ENCODE data around the gene NRIP1.
"Not testable (repeated sequence)": the region's sequence is repeated elsewhere in the genome, so short reads cannot be mapped to it uniquely, and the experiment has no call there.

NRIP1 gene

DNA sequence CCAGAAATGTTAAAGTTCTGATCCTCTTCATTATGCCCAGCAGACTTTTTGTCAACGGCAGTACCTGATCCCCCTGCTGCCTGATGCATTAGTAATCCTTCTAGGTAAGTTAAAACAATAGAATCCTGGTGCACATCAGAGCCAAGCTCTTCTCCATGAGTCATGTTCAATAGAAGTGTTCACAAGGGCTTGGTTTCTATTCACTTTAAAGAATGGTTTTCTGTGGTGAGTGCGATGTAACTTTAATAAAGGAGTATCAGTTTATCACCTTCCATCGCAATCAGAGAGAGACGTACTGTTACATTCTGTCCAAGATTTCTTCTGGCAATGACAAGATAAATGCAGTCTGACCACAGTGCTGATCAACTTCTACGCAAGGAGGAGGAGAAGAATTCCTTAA is 96.8 kb downstream of the NRIP1 start:
- DNase-seq = no peak

DNA sequence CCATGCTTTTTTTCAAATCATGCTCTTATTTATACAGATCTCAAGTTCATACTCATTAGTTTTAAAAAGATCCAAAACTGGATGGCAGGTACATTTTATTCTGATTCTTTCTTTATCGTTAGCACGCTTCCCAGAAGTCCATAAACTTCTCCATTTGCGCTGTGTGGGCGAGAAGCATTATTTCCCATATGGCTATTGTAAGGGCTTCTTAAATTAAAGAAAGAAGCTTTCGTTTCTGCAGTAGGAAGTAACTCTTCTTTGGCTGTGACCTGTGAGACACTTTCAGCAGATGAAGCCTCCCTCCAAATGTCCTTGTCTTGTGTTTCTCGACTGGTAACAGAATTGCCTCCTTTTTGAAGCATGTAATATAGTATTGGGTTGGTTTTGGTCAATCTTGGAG is 100.2 kb downstream of the NRIP1 start:
- no peak for DNase-seq

- DNase-seq = no peak
Measured at GRCh38 chr21:14962217-14962616, 102.6 kb downstream of the NRIP1 start.

GRCh38 chr21:14961502-14961901 is 103.3 kb downstream of the NRIP1 start:
- no peak for DNase-seq

GRCh38 chr21:14959343-14959742 is 105.5 kb downstream of the NRIP1 start:
- DNase-seq = no peak

GRCh38 chr21:14957836-14958235 is 107.0 kb downstream of the NRIP1 start:
- DNase-seq = no peak

DNA sequence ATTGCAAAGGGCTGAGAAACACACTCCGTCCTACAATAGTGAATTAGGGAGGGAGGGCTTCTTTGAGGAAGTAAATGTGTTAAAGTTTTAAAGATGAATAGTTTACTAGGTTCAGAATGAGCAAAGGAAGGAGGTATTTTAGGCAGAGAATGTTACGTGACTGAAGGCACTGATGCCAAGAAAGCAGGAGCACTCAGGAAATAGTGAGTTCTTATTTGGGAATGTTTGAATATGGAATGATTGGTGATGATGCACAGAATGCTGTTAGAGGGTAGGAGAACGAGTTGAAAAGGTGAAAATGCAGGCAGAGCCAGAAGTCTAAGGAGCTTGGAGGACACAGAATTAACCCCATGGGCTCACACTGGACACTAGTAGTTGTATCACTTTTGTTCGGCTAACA is 108.0 kb downstream of the NRIP1 start:
- no peak for DNase-seq

GRCh38 chr21:14955936-14956520 is 108.8 kb downstream of the NRIP1 start:
- DNase-seq = no peak

- no peak for DNase-seq
Measured at GRCh38 chr21:14952916-14953315, 111.9 kb downstream of the NRIP1 start.

DNA sequence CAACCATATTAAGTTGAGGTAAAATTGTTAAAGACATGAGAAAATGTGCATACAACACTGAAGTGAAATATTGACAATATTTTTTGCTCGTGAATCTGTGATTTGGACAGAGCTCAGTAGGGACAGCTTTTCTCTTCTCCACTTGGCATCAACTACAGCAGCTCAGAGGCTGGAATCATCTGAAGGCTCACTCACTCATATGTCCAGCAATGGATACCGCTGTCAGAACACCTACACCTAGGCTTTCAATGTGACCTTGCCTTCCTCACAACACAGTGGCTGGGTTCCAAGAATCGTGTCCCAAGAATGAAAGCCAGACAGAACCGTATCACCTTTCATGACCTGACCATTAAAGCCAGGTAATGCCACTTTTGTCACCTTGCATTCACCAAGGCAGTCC is 115.2 kb downstream of the NRIP1 start:
- no peak for DNase-seq

GRCh38 chr21:14947613-14948160 is 117.1 kb downstream of the NRIP1 start:
- no peak for DNase-seq

DNA sequence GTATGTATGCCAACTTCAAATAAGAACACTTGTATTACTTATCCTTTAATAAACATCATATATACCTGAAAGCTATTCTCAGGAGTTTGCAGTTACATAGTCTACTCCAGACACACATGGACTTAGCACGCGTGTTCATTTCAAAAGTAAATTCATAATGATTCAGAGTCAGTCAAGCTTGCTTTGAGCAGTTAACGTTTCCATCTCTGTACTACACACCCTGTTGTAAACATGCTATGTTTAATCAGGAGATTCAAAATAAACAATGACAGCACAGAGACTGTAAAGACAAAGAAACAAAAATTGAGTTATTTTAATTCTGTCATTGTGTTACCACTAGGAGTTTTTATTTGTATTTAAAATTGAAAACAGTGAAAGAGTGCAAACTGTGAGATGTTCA is 119.6 kb downstream of the NRIP1 start:
- no peak for DNase-seq

DNA sequence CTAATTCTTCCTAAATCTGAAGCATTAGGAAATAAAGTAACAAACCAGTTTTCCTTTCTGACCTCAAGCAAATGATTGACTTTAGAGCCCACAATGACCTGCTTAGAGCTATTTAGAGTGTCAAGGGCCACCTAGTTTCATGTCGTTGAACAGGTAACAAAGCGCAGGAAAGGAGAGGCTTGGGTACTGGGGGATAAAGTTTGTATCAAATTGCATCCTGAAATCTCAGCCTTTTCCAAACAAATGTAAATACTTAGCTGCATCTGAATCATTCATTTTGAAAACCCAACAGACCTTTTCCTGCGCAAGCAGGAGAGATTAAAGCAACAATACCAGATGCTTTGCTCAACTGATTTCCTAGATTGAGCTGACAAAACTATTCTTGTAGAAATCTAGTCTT is 121.2 kb downstream of the NRIP1 start:
- no peak for DNase-seq

GRCh38 chr21:14942801-14943490 is 121.9 kb downstream of the NRIP1 start:
- DNase-seq = no peak

- DNase-seq = not testable (repeated sequence)
Measured at GRCh38 chr21:14927324-14927723, 137.5 kb downstream of the NRIP1 start.

DNA sequence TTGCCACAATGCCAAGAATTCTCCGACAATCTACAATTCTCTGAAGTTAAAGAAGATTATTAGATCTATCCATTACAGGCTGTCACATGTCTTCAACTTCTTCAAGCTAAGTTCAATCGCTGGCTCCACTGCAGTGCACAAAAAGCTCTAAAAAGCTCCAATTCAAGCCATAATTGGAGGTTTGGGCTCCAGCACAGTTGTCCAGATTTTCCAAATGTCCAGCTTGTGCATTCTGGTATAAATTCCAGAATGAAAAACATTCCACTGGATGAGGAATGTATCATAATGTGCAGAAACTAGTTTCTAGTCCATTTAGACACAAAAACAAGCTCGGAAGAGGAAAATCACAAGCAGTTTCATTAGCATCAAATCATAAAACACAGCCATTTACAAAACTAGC is 138.6 kb downstream of the NRIP1 start:
- DNase-seq = no peak

DNA sequence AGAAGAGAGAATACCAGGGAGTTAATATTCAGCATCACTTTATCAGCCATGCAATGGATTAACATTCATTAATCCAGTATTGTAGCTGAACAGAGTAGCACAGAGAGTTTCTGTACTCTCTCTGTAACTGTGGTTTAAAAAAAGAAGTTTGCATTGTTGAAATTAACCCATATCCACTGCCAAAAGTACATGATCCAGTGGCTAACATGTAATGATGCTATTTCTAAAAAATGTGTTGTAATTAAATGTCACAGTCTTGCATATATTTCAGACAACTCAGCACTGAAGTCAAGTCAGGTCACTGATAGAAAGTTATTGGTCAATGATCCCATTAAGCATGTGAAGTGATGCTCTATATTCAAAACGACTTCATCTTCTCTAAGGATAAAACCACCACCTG is 141.3 kb downstream of the NRIP1 start:
- DNase-seq = no peak

DNA sequence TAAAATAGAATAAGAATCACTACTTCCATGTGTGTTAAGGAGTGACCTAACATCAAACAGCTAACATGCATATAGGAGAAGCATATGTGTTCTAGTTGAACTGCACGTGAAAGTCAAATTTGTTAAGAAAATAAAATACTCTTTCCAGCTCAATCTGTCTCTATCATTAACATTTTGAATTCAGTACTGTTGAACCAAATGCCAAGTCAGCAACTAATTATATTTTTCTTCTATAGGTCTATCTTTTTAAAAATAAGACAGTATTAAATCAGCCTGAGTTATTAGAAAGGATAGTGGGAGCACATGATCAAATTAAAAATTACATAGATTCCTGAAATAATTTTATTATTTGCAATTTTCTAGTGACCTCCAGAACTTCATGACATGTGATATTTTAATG is 141.8 kb downstream of the NRIP1 start:
- no peak for DNase-seq

DNA sequence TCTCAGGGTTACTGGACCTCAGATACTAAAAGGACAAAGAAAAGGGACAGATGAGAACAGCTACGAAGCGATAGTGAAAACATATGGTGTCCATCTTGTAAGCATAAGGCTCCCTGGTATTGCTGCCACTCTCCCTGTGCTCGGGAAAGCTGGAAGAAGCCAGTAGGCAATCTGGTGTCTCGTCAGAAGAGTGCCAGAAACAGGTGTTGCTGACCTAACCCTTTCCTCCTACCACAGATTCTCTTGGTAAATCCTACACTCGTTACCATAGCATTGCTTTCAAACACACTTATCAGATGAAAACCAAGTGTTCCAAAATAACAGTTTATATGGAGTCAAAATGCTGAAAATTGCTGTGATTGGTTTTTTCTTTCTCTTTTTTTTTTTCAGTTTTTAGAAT is 146.3 kb downstream of the NRIP1 start:
- no peak for DNase-seq

- DNase-seq = no peak
Measured at GRCh38 chr21:14917762-14918161, 147.0 kb downstream of the NRIP1 start.

- DNase-seq = no peak
Measured at GRCh38 chr21:14916676-14917141, 148.1 kb downstream of the NRIP1 start.

DNA sequence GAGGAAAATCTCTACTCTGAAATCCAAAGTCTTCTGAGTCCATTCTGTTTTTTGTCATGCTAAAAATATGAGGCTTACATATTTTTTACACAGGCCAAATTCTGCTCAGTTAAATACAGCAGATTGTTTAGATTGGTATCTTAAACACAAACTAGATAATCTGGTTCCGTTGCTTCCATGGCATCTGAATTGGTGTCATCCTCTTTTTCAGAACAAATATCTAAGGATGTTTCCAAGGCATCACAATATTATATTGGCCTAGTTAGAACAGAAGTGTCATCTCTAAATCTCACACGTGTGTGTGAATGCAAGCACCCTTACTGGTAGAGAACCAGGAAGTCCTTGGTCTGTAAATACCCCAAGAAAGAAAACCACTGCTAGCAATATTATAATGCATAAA is 151.2 kb downstream of the NRIP1 start:
- DNase-seq = no peak

DNA sequence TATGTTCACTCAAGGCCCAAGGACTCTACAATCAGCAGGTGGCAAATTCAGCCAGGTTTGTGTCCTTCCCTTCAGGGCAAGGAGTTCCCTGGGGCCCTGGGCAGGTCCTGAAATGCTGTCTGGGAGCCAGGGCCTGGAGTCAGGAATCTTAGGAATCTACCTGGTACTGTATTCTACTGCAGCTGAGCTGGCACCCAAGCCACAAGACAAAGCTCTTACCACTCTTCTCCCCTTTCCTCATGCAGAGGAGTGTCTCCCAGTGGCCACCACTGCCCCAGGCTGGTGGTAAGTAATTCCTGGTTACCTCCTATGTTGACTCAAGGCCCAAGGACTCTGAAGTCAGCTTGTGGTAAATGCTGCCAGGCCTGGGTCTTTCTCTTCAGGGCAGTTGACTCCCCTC is 153.4 kb downstream of the NRIP1 start:
- no peak for DNase-seq

All from NCI-H446 (cell line).